ENCODE results near the gene SERP2. TPM values are rescaled to one million over a fixed set of nuclear protein-coding genes. Genes with fewer than 3 reads are reported as not detected.

Gene SERP2
- total and polyA plus RNA-seq, 9 of the 15 experiments (the other 6 are each of a cell fraction or from before 2014, with no cell fraction given): 0.13 TPM; not detected in 8

DNA sequence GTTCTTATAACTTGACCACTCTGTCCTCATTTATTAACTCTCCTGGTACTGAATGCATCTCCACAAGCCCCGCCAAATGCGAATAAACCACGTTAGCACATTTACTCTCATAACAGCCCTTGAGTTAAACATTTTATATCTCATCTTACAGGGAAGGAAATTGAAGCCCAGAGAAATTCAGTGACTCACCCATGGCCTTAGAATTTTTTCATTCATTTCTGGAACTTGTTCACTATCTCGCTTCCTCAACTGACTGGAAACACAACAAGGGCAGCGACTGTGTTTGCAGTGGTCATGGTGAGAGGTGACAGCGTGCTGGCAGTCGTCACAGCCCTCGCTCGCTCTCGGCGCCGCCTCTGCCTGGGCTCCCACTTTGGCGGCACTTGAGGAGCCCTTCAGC lies 39.5 kb downstream of the SERP2 start:
- no peaks in the 10 kb centered on the region for H3K9me1 ChIP-seq (ENCODE audit: control insufficient read depth, insufficient read depth, low read length)
- no peaks in the 10 kb centered on the region for H4K20me1 ChIP-seq (replicated peaks; ENCODE audit: control insufficient read depth, insufficient read depth, low read length)
- no peak overlapping the region for H3K27ac ChIP-seq (ENCODE audit: extremely low read depth, low read depth, low read length)
- H3K4me1 ChIP-seq (replicated peaks in 1 of 2; ENCODE audit: control insufficient read depth in 2 of 2, insufficient read depth in 2 of 2, low read length in 2 of 2): peaks cover 8 to 15% of the 10 kb centered on the region in 2 experiments; a peak in 4 of 5 replicates
- FAIRE-seq: no peak
- ChIA-PET POLR2A (no interaction called here), CTCF (ENCODE audit: low intra/inter-chr PET ratio) (no interaction called here)
- TF ChIP-seq NFIC (IDR thresholded peaks at IDR 0.05) (no peak), HMG20B (CRISPR knock-in tag; IDR thresholded peaks at IDR 0.05) (no peak), NFATC3 (IDR thresholded peaks at IDR 0.05) (no peak)
- intact Hi-C loops (cut with micrococcal nuclease) (no loop called here), in situ Hi-C loops (cut with MboI) (no loop called here)
- 0 out of 2 replicates have a peak overlapping the region, but pooled peaks have one; percentile 56 for H2AFZ ChIP-seq (ENCODE audit: low read depth, low read length)
- H3K79me2 ChIP-seq (ENCODE audit: control insufficient read depth, insufficient read depth, low read length): no peaks in the 10 kb centered on the region
- no peak for ATAC-seq
- no peaks in the 10 kb centered on the region for H3K27me3 ChIP-seq (ENCODE audit: control insufficient read depth in 2 of 2, insufficient read depth in 2 of 2, low read length in 2 of 2)
- 74% methylated on average over 7 of the region's 13 CpGs for WGBS (ENCODE audit: insufficient coverage, low coverage, missing lambda C conversion rate)
- no TSS peak for BruUV-seq (replicated peaks)
- H3K9me3 ChIP-seq (replicated peaks; ENCODE audit: control insufficient read depth, insufficient read depth, low read depth, low read length): no peaks in the 10 kb centered on the region
- H3K4me3 ChIP-seq: no peak overlapping the region
- DNase-seq (ENCODE audit: extremely low read depth in 1 of 4, low spot score in 3 of 4): no peak
- H3K4me2 ChIP-seq (ENCODE audit: insufficient read depth, low read length): no peak overlapping the region
- H3K36me3 ChIP-seq (ENCODE audit: control insufficient read depth, insufficient read depth, low read length): no peaks in the 10 kb centered on the region
- H3K9ac ChIP-seq (ENCODE audit: insufficient read depth in 1 of 2, low read depth in 2 of 2, low read length in 2 of 2): no peak overlapping the region

DNA sequence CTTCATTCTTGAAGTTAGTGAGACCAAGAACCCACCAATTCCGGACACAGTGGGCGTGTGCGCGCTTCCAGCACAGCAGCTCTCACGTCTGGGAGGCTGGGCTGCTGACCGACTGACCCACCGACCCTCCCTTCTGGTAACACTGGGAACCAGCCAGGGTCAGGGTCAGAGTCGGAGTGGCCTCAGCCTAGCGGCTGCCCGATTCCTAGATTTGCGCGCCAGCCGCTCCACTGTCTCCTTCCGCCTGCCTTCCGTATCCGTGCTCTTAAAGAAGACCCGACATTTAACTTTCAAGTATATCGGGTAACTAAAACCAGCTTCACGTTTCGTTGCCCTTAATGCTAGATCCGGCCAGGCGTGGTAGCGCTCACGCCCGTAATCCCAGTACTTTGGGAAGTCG lies 41.1 kb downstream of the SERP2 start:
- intact Hi-C loops (cut with micrococcal nuclease) (no loop called here), in situ Hi-C loops (cut with MboI) (no loop called here)
- H3K4me3 ChIP-seq: no peak overlapping the region
- POLR2A ChIA-PET: interaction anchor here (1.4 kb wide), 1 partner anchor 12 kb away, joined by 3 read pairs; no protein-coding TSS in a partner anchor
- H4K20me1 ChIP-seq (replicated peaks; ENCODE audit: control insufficient read depth, insufficient read depth, low read length): no peaks in the 10 kb centered on the region
- 82% methylated on average over 13 of the region's 26 CpGs for WGBS (ENCODE audit: insufficient coverage, low coverage, missing lambda C conversion rate)
- H2AFZ ChIP-seq (ENCODE audit: low read depth, low read length): no peak overlapping the region
- CTCF ChIA-PET (ENCODE audit: low intra/inter-chr PET ratio): no interaction called here
- no peak for TF ChIP-seq BDP1 (IDR thresholded peaks at IDR 0.05; ENCODE audit: insufficient read depth, insufficient read length)
- TF ChIP-seq, protein P1, sequence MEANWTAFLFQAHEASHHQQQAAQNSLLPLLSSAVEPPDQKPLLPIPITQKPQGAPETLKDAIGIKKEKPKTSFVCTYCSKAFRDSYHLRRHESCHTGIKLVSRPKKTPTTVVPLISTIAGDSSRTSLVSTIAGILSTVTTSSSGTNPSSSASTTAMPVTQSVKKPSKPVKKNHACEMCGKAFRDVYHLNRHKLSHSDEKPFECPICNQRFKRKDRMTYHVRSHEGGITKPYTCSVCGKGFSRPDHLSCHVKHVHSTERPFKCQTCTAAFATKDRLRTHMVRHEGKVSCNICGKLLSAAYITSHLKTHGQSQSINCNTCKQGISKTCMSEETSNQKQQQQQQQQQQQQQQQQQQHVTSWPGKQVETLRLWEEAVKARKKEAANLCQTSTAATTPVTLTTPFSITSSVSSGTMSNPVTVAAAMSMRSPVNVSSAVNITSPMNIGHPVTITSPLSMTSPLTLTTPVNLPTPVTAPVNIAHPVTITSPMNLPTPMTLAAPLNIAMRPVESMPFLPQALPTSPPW (CRISPR knock-in tag; IDR thresholded peaks at IDR 0.05): no peak
- TF ChIP-seq PHF8 (IDR thresholded peaks at IDR 0.05; ENCODE audit: borderline replicate concordance, low read length): no peak
- TF ChIP-seq IRF2 (CRISPR knock-in tag; IDR thresholded peaks at IDR 0.05): no peak
- TF ChIP-seq RUNX1 (IDR thresholded peaks at IDR 0.05; ENCODE audit: low read depth): no peak
- TF ChIP-seq TAF7 (tag; IDR thresholded peaks at IDR 0.05): no peak
- TF ChIP-seq ZNF232 (CRISPR knock-in tag; IDR thresholded peaks at IDR 0.05): no peak
- TF ChIP-seq ZNF384 (IDR thresholded peaks at IDR 0.05; ENCODE audit: low read depth, low read length): no peak
- TF ChIP-seq ZSCAN29 (IDR thresholded peaks at IDR 0.05): no peak
- TF ChIP-seq SIRT6 (IDR thresholded peaks at IDR 0.05; ENCODE audit: low read depth, low read length): no peak
- no peak for TF ChIP-seq TRIM28 (IDR thresholded peaks at IDR 0.05)
- TF ChIP-seq ZBTB8A (IDR thresholded peaks at IDR 0.05; ENCODE audit: partially characterized antibody): no peak
- TF ChIP-seq, protein P2, sequence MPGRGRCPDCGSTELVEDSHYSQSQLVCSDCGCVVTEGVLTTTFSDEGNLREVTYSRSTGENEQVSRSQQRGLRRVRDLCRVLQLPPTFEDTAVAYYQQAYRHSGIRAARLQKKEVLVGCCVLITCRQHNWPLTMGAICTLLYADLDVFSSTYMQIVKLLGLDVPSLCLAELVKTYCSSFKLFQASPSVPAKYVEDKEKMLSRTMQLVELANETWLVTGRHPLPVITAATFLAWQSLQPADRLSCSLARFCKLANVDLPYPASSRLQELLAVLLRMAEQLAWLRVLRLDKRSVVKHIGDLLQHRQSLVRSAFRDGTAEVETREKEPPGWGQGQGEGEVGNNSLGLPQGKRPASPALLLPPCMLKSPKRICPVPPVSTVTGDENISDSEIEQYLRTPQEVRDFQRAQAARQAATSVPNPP (IDR thresholded peaks at IDR 0.05; ENCODE audit: borderline replicate concordance, insufficient read depth, insufficient read length): no peak
- no peak for TF ChIP-seq GTF2E2 (tag; IDR thresholded peaks at IDR 0.05)
- H3K4me2 ChIP-seq (ENCODE audit: insufficient read depth, low read length): no peak overlapping the region
- H3K9me1 ChIP-seq (ENCODE audit: control insufficient read depth, insufficient read depth, low read length): no peaks in the 10 kb centered on the region
- no peaks in the 10 kb centered on the region for H3K79me2 ChIP-seq (ENCODE audit: control insufficient read depth, insufficient read depth, low read length)
- no peaks in the 10 kb centered on the region for H3K36me3 ChIP-seq (ENCODE audit: control insufficient read depth, insufficient read depth, low read length)
- H3K27me3 ChIP-seq (ENCODE audit: control insufficient read depth in 2 of 2, insufficient read depth in 2 of 2, low read length in 2 of 2): no peaks in the 10 kb centered on the region
- ATAC-seq (no peak), DNase-seq (ENCODE audit: extremely low read depth in 1 of 4, low spot score in 3 of 4) (no peak), FAIRE-seq (no peak)
- H3K4me1 ChIP-seq (replicated peaks in 1 of 2; ENCODE audit: control insufficient read depth in 2 of 2, insufficient read depth in 2 of 2, low read length in 2 of 2): peaks cover 8 to 15% of the 10 kb centered on the region in 2 experiments; a peak in 4 of 5 replicates
- no peak overlapping the region for H3K9ac ChIP-seq (ENCODE audit: insufficient read depth in 1 of 2, low read depth in 2 of 2, low read length in 2 of 2)
- BruUV-seq (replicated peaks): no TSS peak
- no peaks in the 10 kb centered on the region for H3K9me3 ChIP-seq (replicated peaks; ENCODE audit: control insufficient read depth, insufficient read depth, low read depth, low read length)
- no peak overlapping the region for H3K27ac ChIP-seq (ENCODE audit: extremely low read depth, low read depth, low read length)

Data from K562 (cell line).